H1 (cell line): ENCODE results near the gene CCDC63. TPM values are rescaled to one million over a fixed set of nuclear protein-coding genes. Genes with fewer than 3 reads are reported as not detected.

Source experiments
- BCL11A ChIP-seq, 2 experiments: IDR thresholded peaks; one replicate each; pipeline ENCODE4 v1.6.1; 2011; ENCODE audit warnings: low read depth in 2 of 2, low read length in 2 of 2, mild to moderate bottlenecking in 2 of 2
- CBX8 ChIP-seq: fragments of 300-800, 300-1000 bp; sonication (generic); IDR thresholded peaks from 2 replicates; pipeline ENCODE4 v1.7.1; 2016; ENCODE audit warnings: low read depth, low read length, borderline replicate concordance
- EZH2 ChIP-seq: fragments of 200-600 bp; sonication (generic); IDR thresholded peaks from 2 replicates; pipeline ENCODE4 v1.7.1; 2012; ENCODE audit warnings: low read depth, mild to moderate bottlenecking, moderate library complexity, low read length, inconsistent platforms; ENCODE audit not compliant: severe bottlenecking
- RAD21 ChIP-seq, 2 experiments: IDR thresholded peaks in 1 of 2; conservative IDR thresholded peaks in 1 of 2; 2 replicates each; pipeline ENCODE4 v1.6.1; 2011; ENCODE audit warnings: low read depth in 2 of 2, low read length in 2 of 2, improper control_type of control experiment in 1 of 2, inconsistent platforms in 1 of 2, mild to moderate bottlenecking in 1 of 2, moderate library complexity in 1 of 2
- SP2 ChIP-seq: IDR thresholded peaks from 2 replicates; pipeline ENCODE4 v1.6.1; 2012; ENCODE audit warnings: mild to moderate bottlenecking, low read length, inconsistent platforms
- polyA plus RNA-seq, 7 experiments: library from polyadenylated mRNA; depleted of rRNA in 3 of 7; stranded (reverse) in 5 of 7; unstranded in 2 of 7; fragments of >200 nt in 5 of 7; fragments of 200-250 nt in 2 of 7; gene quantifications; 1 replicate in 5 of 7; 2 replicates in 1 of 7; 4 replicates in 1 of 7; pipeline versions ENCODE4 v1.2.1 to v1.2.3, GENCODE V29; 2011 to 2013; ENCODE audit warnings: missing spikeins in 2 of 7, mixed read lengths in 2 of 7
- total RNA-seq: library from RNA; stranded (reverse); fragmentation: NEBNext Ultra II Directional; extraction: Animal tissue kit (Norgen Biotek cat#: 25700); gene quantifications from 2 replicates; pipeline ENCODE4 v1.2.1, GENCODE V29; 2021

CCDC63 gene
- total and polyA plus RNA-seq, 2 of the 8 experiments (the other 6 are each of a cell fraction or from before 2014, with no cell fraction given) = 0.42 to 0.93 TPM

GRCh38 chr12:110862329-110862728 lies 15.5 kb downstream of the CCDC63 start (continued):
- TF ChIP-seq SP2 = no peak
- TF ChIP-seq RAD21 (IDR thresholded peaks at IDR 0.05 in 1 of 2, conservative IDR thresholded peaks at IDR 0.05 in 1 of 2; ENCODE audit: low read depth in 2 of 2, low read length in 2 of 2) = no peak
- TF ChIP-seq BCL11A (IDR thresholded peaks at IDR 0.05; ENCODE audit: low read depth in 2 of 2, low read length in 2 of 2) = no peak
- TF ChIP-seq EZH2 = no peak
- no peak for TF ChIP-seq CBX8
